ENCODE results near the gene ELAVL1. TPM values are rescaled to one million over a fixed set of nuclear protein-coding genes. Genes with fewer than 3 reads are reported as not detected.
A peak's percentile ranks its signal among the peaks of the same experiment; 100 is the strongest.

ELAVL1 gene
- total and polyA plus RNA-seq, 2 donors from 2014 or later = 34.6 to 64.7 TPM

DNA sequence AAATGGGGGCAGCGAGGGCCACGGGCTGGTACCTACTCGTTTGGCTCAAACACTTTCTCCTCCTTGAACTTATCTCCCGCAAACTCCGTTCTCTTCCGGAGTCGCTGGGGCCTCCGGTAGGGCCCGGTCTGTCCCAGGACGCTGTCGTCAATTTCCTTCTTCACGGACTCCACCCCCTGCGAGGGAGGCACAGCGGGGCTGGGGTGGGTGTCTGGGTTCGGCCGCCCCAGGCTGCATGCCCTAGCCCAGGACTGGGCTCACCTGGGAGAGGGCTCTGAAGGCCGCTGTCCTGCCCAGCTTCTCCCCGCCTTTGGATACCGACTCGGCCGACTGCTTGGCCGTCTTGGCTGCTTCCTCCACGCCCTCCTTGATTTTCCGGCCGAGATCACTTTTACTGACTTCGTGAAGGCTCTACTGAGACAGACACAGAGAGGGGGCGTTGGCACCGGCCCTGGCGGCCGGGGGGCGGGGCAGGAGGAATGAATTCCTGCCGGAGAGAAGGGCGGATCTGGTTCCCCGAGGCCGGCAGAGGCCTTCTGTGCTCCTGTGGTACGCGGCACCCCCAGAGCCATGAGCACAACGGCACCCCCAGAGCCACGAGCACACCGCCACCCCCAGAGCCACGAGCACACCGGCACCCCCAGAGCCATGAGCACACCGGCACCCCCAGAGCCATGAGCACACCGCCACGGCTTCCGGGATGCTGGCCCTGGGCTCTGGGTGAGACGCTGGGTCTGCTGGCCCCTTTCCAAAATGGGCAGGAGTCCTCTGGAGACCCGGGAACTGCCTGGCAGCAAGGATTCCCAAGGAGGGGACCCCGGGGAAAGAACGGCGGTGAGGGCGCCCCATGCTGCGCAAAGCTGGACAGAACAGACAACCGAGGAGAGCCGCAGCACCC, 71.4 kb downstream of the ELAVL1 start:
- Histone ChIP-seq H3K36me3 (ENCODE audit: control insufficient read depth in 2 of 3, insufficient read depth in 3 of 3, low read length in 3 of 3) (peaks cover 0 to 37% (median 26%) of the 10 kb centered on the region in 3 donors), H3K4me3 (ENCODE audit: low read length in 3 of 3) (no peak overlapping the region), H3K27me3 (ENCODE audit: control insufficient read depth, insufficient read depth, low read length) (no peaks in the 10 kb centered on the region), H3K27ac (ENCODE audit: low read depth in 2 of 2, low read length in 2 of 2) (no peak overlapping the region), H3K9ac (ENCODE audit: low read length in 3 of 3) (no peak overlapping the region), H3K4me1 (ENCODE audit: control insufficient read depth in 2 of 3, insufficient read depth in 2 of 3, low read depth in 1 of 3, low read length in 3 of 3) (peaks cover 0 to 2% (median 0%) of the 10 kb centered on the region in 3 donors), H3K9me3 (ENCODE audit: control insufficient read depth in 2 of 3, insufficient read depth in 1 of 3, low read length in 3 of 3) (no peaks in the 10 kb centered on the region)
- no peak for TF ChIP-seq CTCF (IDR thresholded peaks at IDR 0.05; ENCODE audit: borderline replicate concordance, extremely low read depth, insufficient read depth)
- FAIRE-seq (no peak), DNase-seq (peak in 1 of 5 donors; percentile 52)
- intact Hi-C loops (cut with DNase I) = no loop called here

GRCh38 chr19:7933411-7933810, 72.0 kb downstream of the ELAVL1 start:
- no peak for DNase-seq
- Histone ChIP-seq H3K4me3 (ENCODE audit: low read length in 3 of 3) (no peak overlapping the region), H3K4me1 (ENCODE audit: control insufficient read depth in 2 of 3, insufficient read depth in 2 of 3, low read depth in 1 of 3, low read length in 3 of 3) (peaks cover 0 to 5% (median 0%) of the 10 kb centered on the region in 3 donors), H3K36me3 (ENCODE audit: control insufficient read depth in 2 of 3, insufficient read depth in 3 of 3, low read length in 3 of 3) (peaks cover 0 to 37% (median 26%) of the 10 kb centered on the region in 3 donors), H3K9me3 (ENCODE audit: control insufficient read depth in 2 of 3, insufficient read depth in 1 of 3, low read length in 3 of 3) (no peaks in the 10 kb centered on the region), H3K9ac (ENCODE audit: low read length in 3 of 3) (no peak overlapping the region), H3K27ac (ENCODE audit: low read depth in 2 of 2, low read length in 2 of 2) (no peak overlapping the region), H3K27me3 (ENCODE audit: control insufficient read depth, insufficient read depth, low read length) (no peaks in the 10 kb centered on the region)
- no peak for TF ChIP-seq CTCF (IDR thresholded peaks at IDR 0.05; ENCODE audit: borderline replicate concordance, extremely low read depth, insufficient read depth)
- FAIRE-seq = no peak
- intact Hi-C loops (cut with DNase I) = no loop called here

- no peak for FAIRE-seq
- Histone ChIP-seq H3K36me3 (ENCODE audit: control insufficient read depth in 2 of 3, insufficient read depth in 3 of 3, low read length in 3 of 3) (peaks cover 0 to 37% (median 26%) of the 10 kb centered on the region in 3 donors), H3K27ac (ENCODE audit: low read depth in 2 of 2, low read length in 2 of 2) (no peak overlapping the region), H3K9ac (ENCODE audit: low read length in 3 of 3) (no peak overlapping the region), H3K9me3 (ENCODE audit: control insufficient read depth in 2 of 3, insufficient read depth in 1 of 3, low read length in 3 of 3) (no peaks in the 10 kb centered on the region), H3K27me3 (ENCODE audit: control insufficient read depth, insufficient read depth, low read length) (no peaks in the 10 kb centered on the region), H3K4me3 (ENCODE audit: low read length in 3 of 3) (no peak overlapping the region), H3K4me1 (ENCODE audit: control insufficient read depth in 2 of 3, insufficient read depth in 2 of 3, low read depth in 1 of 3, low read length in 3 of 3) (peaks cover 0 to 9% (median 0%) of the 10 kb centered on the region in 3 donors)
- no peak for TF ChIP-seq CTCF (IDR thresholded peaks at IDR 0.05; ENCODE audit: borderline replicate concordance, extremely low read depth, insufficient read depth)
- intact Hi-C loops (cut with DNase I) = no loop called here
- peak in 1 of 5 donors; percentile 48 for DNase-seq
These were observed 72.5 kb downstream of the ELAVL1 start for GRCh38 chr19:7932930-7933300.

Data from kidney (tissue), 14 donors.